ENCODE measurements around the gene CCDC137. TPM values are rescaled to one million over a fixed set of nuclear protein-coding genes. Genes with fewer than 3 reads are reported as not detected.

The CCDC137 gene
- total RNA-seq, 2 donors from 2014 or later: 18.5 to 27.7 TPM

- Histone ChIP-seq H3K27me3 (replicated peaks; ENCODE audit: insufficient read depth) (peaks cover 15% of the 10 kb centered on the region), H3K36me3 (no peaks in the 10 kb centered on the region), H3K9me3 (no peaks in the 10 kb centered on the region), H3K4me1 (replicated peaks) (no peaks in the 10 kb centered on the region), H3K4me3 (no peak overlapping the region), H3K27ac (no peak overlapping the region)
- TF ChIP-seq POLR2AphosphoS5 (IDR thresholded peaks at IDR 0.05) (no peak), POLR2A (IDR thresholded peaks at IDR 0.05) (no peak)
- TF ChIP-seq, protein P1, sequence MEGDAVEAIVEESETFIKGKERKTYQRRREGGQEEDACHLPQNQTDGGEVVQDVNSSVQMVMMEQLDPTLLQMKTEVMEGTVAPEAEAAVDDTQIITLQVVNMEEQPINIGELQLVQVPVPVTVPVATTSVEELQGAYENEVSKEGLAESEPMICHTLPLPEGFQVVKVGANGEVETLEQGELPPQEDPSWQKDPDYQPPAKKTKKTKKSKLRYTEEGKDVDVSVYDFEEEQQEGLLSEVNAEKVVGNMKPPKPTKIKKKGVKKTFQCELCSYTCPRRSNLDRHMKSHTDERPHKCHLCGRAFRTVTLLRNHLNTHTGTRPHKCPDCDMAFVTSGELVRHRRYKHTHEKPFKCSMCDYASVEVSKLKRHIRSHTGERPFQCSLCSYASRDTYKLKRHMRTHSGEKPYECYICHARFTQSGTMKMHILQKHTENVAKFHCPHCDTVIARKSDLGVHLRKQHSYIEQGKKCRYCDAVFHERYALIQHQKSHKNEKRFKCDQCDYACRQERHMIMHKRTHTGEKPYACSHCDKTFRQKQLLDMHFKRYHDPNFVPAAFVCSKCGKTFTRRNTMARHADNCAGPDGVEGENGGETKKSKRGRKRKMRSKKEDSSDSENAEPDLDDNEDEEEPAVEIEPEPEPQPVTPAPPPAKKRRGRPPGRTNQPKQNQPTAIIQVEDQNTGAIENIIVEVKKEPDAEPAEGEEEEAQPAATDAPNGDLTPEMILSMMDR (IDR thresholded peaks at IDR 0.05): no peak
- intact Hi-C loops (cut with DNase I): no loop called here
- DNase-seq (ENCODE audit: low spot score): no peak
- 91% methylated on average over 29 of the region's 29 CpGs for WGBS
These were observed 21.3 kb upstream of the CCDC137 start for GRCh38 chr17:81644976-81645952.

DNA sequence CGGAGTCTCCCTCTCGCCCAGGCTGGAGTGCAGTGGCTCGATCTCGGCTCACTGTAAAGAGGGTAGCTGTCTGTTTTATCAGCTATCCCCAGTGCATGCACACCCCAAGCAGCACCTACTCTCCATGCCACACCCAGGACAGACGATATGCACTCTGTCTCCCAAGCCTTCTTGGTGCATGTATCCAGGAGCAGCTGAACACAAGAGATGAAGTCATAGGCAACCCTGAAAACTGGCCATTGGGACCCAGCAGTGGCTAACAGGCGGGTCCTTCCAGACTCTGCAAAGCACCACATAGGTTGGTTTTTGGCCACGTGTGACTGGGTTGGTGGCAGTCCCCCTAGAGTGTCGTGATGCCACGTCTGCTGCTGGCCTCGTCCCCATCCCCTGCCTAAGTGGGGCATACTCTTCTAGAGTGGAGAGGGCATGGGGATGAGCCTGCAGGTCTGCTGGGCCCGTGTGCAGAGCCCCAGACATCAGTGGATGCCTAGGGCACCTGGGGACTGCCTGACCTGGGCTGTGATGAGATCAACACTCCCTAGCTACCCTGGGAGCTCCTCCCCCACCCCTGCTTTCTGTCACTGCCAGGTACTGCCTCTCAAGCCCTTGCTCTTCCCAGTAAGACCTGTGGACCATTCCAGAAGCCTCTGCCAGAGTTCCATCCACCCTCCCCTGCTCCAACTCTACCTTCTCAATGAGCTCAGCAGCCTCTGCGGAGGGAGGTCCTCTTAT, 19.5 kb upstream of the CCDC137 start:
- TF ChIP-seq, protein P1 (IDR thresholded peaks at IDR 0.05): no peak
- TF ChIP-seq POLR2A (IDR thresholded peaks at IDR 0.05) (no peak), POLR2AphosphoS5 (IDR thresholded peaks at IDR 0.05) (no peak)
- 71% methylated on average over 12 of the region's 12 CpGs for WGBS
- Histone ChIP-seq H3K27me3 (replicated peaks; ENCODE audit: insufficient read depth) (peaks cover 15% of the 10 kb centered on the region), H3K36me3 (no peaks in the 10 kb centered on the region), H3K4me3 (no peak overlapping the region), H3K9me3 (no peaks in the 10 kb centered on the region), H3K27ac (no peak overlapping the region), H3K4me1 (replicated peaks) (no peaks in the 10 kb centered on the region)
- no peak for DNase-seq (ENCODE audit: low spot score)
- intact Hi-C loops (cut with DNase I): no loop called here

GRCh38 chr17:81647640-81648012, 18.9 kb upstream of the CCDC137 start:
- DNase-seq (ENCODE audit: low spot score): no peak
- H3K27ac ChIP-seq: no peak overlapping the region
- H3K36me3 ChIP-seq: no peaks in the 10 kb centered on the region
- WGBS: 29% methylated on average over 13 of the region's 21 CpGs
- intact Hi-C loops (cut with DNase I): no loop called here
- TF ChIP-seq POLR2AphosphoS5 (IDR thresholded peaks at IDR 0.05): no peak
- TF ChIP-seq POLR2A (IDR thresholded peaks at IDR 0.05): no peak
- TF ChIP-seq, protein P1 (IDR thresholded peaks at IDR 0.05): no peak
- no peaks in the 10 kb centered on the region for H3K9me3 ChIP-seq
- H3K4me1 ChIP-seq (replicated peaks): no peaks in the 10 kb centered on the region
- H3K4me3 ChIP-seq: no peak overlapping the region
- H3K27me3 ChIP-seq (replicated peaks; ENCODE audit: insufficient read depth): peaks cover 15% of the 10 kb centered on the region

GRCh38 chr17:81648013-81648706, 18.4 kb upstream of the CCDC137 start:
- H3K4me1 ChIP-seq (replicated peaks): no peaks in the 10 kb centered on the region
- no peak for DNase-seq (ENCODE audit: low spot score)
- peaks cover 15% of the 10 kb centered on the region for H3K27me3 ChIP-seq (replicated peaks; ENCODE audit: insufficient read depth)
- no peaks in the 10 kb centered on the region for H3K9me3 ChIP-seq
- WGBS: 5% methylated on average over 67 of the region's 78 CpGs
- intact Hi-C loops (cut with DNase I): no loop called here
- no peak overlapping the region for H3K27ac ChIP-seq
- TF ChIP-seq POLR2A (IDR thresholded peaks at IDR 0.05) (no peak), POLR2AphosphoS5 (IDR thresholded peaks at IDR 0.05) (no peak)
- TF ChIP-seq, protein P1 (IDR thresholded peaks at IDR 0.05): no peak
- no peaks in the 10 kb centered on the region for H3K36me3 ChIP-seq
- H3K4me3 ChIP-seq: no peak overlapping the region

All from prostate gland (tissue), 2 donors.